Bladder microvascular endothelial cell (primary cell): ENCODE data around the gene PRRC2A. TPM values are rescaled to one million over a fixed set of nuclear protein-coding genes. Genes with fewer than 3 reads are reported as not detected.

Source experiments
- total RNA-seq: library from RNA; depleted of rRNA; stranded (reverse); fragments of >200 nt; gene quantifications from 2 replicates; pipeline ENCODE4 v1.2.3, GENCODE V29; 2014

Gene PRRC2A
- total RNA-seq, 1 donor from 2014 or later: 56.6 TPM

Other genes with a start within 250 kb of the PRRC2A start
- 34.1 and 56.0 TPM in 2 replicates for gene MICA, start 217.1 kb upstream of the PRRC2A start, total RNA-seq
- gene MICB, start 122.6 kb upstream of the PRRC2A start, total RNA-seq: 13.6 and 25.9 TPM in 2 replicates
- not detected in 2 replicates for gene MCCD1, start 91.8 kb upstream of the PRRC2A start, total RNA-seq
- 309 and 373 TPM in 2 replicates for gene DDX39B, start 78.7 kb upstream of the PRRC2A start, total RNA-seq
- gene ATP6V1G2, start 74.1 kb upstream of the PRRC2A start, total RNA-seq: 0.49 and 0.94 TPM in 2 replicates
- gene NFKBIL1, start 73.1 kb upstream of the PRRC2A start, total RNA-seq: 18.3 and 27.2 TPM in 2 replicates
- not detected in 2 replicates for gene LTA, start 48.4 kb upstream of the PRRC2A start, total RNA-seq
- gene TNF, start 45.1 kb upstream of the PRRC2A start, total RNA-seq: 0.13 TPM in 1 of 2 replicates, not detected in the other
- 4.9 and 39.7 TPM in 2 replicates for gene LTB, start 38.3 kb upstream of the PRRC2A start, total RNA-seq
- gene LST1, start 34.4 kb upstream of the PRRC2A start, total RNA-seq: 0.32 and 0.57 TPM in 2 replicates
- not detected in 2 replicates for gene NCR3, start 27.7 kb upstream of the PRRC2A start, total RNA-seq
- not detected in 2 replicates for gene AIF1, start 5.5 kb upstream of the PRRC2A start, total RNA-seq
- gene BAG6, start 31.9 kb downstream of the PRRC2A start, total RNA-seq: 83.2 and 204 TPM in 2 replicates
- gene APOM, start 35.2 kb downstream of the PRRC2A start, total RNA-seq: 0.16 and 0.25 TPM in 2 replicates
- gene C6orf47, start 40.1 kb downstream of the PRRC2A start, total RNA-seq: 18.5 and 21.6 TPM in 2 replicates
- gene GPANK1, start 44.3 kb downstream of the PRRC2A start, total RNA-seq: 11.8 and 12.3 TPM in 2 replicates
- 77.5 and 79.2 TPM in 2 replicates for gene CSNK2B, start 45.4 kb downstream of the PRRC2A start, total RNA-seq
- 1.1 and 5.3 TPM in 2 replicates for gene LY6G5B, start 49.3 kb downstream of the PRRC2A start, total RNA-seq
- gene LY6G5C, start 60.4 kb downstream of the PRRC2A start, total RNA-seq: 1.8 and 2.1 TPM in 2 replicates
- gene ABHD16A, start 82.6 kb downstream of the PRRC2A start, total RNA-seq: 48.6 and 84.4 TPM in 2 replicates
- gene LY6G6F, start 86.2 kb downstream of the PRRC2A start, total RNA-seq: not detected in 2 replicates
- not detected in 2 replicates for gene LY6G6D, start 94.6 kb downstream of the PRRC2A start, total RNA-seq
- gene LY6G6C, start 101.0 kb downstream of the PRRC2A start, total RNA-seq: not detected in 2 replicates
- not detected in 2 replicates for gene MPIG6B, start 102.7 kb downstream of the PRRC2A start, total RNA-seq
- gene DDAH2, start 108.6 kb downstream of the PRRC2A start, total RNA-seq: 86.0 and 129 TPM in 2 replicates
- 347 and 730 TPM in 2 replicates for gene CLIC1, start 115.8 kb downstream of the PRRC2A start, total RNA-seq
- 4.9 and 5.8 TPM in 2 replicates for gene MSH5, start 119.3 kb downstream of the PRRC2A start, total RNA-seq
- 1.3 and 2.9 TPM in 2 replicates for gene SAPCD1, start 141.9 kb downstream of the PRRC2A start, total RNA-seq
- gene VWA7, start 156.6 kb downstream of the PRRC2A start, total RNA-seq: 0.32 and 0.38 TPM in 2 replicates
- gene VARS1, start 175.0 kb downstream of the PRRC2A start, total RNA-seq: 40.8 and 104 TPM in 2 replicates
- gene LSM2, start 186.3 kb downstream of the PRRC2A start, total RNA-seq: 24.1 and 37.2 TPM in 2 replicates
- 0.81 and 1.8 TPM in 2 replicates for gene HSPA1L, start 194.6 kb downstream of the PRRC2A start, total RNA-seq
- 98.4 and 221 TPM in 2 replicates for gene HSPA1A, start 194.8 kb downstream of the PRRC2A start, total RNA-seq
- gene HSPA1B, start 207.0 kb downstream of the PRRC2A start, total RNA-seq: 64.1 and 91.7 TPM in 2 replicates
- 52.0 and 59.4 TPM in 2 replicates for gene NEU1, start 242.1 kb downstream of the PRRC2A start, total RNA-seq